ENCODE measurements around the gene PSENEN.
A peak's percentile ranks its signal among the peaks of the same experiment; 100 is the strongest.

PSENEN gene

GRCh38 chr19:35745328-35746086 lies at the start of gene PSENEN, which contains the start of gene U2AF1L4:
Gene PSENEN, plus strand, starts transcription at chr19:35745651. Its CDS starts 280 bp downstream, at chr19:35745931.
Gene U2AF1L4, minus strand, starts transcription at chr19:35745418. Its CDS starts 27 bp downstream, at chr19:35745391.
- peak; percentile 97 for DNase-seq

- no peak for DNase-seq
These were observed 49.5 kb upstream of the PSENEN start for GRCh38 chr19:35695895-35696422.

DNA sequence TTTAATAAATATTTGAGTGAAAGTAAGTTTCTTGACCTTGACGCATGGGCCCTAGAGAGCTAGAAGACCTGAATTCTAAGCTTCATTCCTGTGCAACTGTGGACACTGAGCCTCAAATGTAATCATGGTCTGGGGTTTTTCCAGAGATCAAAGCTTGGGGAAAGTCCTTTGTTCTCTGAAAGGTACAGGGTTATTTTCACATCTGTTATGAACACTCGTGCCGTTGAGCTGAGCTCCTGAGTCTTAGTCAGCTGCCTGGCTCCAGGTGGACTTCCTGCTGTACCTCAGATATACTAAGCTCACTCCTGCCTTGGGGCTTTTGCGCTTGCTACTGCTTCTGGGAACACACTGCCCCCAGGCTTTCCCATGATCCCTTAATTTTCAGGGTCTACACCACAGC lies 48.6 kb upstream of the PSENEN start:
- no peak for DNase-seq

GRCh38 chr19:35702223-35703012 lies 43.0 kb upstream of the PSENEN start:
- DNase-seq, result peak; percentile 99

DNA sequence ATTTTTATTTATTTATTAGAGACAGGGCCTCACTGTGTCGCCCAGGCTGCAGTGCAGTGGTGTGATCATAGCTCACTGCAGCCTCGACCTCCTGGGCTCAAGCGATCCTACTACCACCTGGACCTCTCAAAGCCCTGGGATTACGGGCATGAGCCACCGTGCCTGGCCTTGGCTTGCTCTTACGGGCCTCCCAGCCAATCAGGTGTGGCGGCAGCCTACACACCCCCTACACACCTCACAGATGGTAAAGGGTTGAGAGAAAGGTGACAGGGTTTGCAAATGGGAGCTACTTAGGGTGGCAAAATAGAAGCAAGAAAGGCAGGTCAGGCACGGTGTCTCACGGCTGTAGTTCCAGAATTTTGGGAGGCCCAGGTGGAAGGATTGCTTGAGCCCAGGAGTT lies 42.1 kb upstream of the PSENEN start:
- DNase-seq, result peak; percentile 17

- no peak for DNase-seq
These were observed 41.2 kb upstream of the PSENEN start, which contains the start of gene ZBTB32 for GRCh38 chr19:35704218-35704617. Gene ZBTB32, plus strand, starts transcription at chr19:35704558. Its CDS starts 10,069 bp downstream, at chr19:35714627.

GRCh38 chr19:35708391-35708790 lies 37.1 kb upstream of the PSENEN start:
- DNase-seq, result no peak

GRCh38 chr19:35710784-35711723 lies 34.4 kb upstream of the PSENEN start:
- peak; percentile 9 for DNase-seq

DNA sequence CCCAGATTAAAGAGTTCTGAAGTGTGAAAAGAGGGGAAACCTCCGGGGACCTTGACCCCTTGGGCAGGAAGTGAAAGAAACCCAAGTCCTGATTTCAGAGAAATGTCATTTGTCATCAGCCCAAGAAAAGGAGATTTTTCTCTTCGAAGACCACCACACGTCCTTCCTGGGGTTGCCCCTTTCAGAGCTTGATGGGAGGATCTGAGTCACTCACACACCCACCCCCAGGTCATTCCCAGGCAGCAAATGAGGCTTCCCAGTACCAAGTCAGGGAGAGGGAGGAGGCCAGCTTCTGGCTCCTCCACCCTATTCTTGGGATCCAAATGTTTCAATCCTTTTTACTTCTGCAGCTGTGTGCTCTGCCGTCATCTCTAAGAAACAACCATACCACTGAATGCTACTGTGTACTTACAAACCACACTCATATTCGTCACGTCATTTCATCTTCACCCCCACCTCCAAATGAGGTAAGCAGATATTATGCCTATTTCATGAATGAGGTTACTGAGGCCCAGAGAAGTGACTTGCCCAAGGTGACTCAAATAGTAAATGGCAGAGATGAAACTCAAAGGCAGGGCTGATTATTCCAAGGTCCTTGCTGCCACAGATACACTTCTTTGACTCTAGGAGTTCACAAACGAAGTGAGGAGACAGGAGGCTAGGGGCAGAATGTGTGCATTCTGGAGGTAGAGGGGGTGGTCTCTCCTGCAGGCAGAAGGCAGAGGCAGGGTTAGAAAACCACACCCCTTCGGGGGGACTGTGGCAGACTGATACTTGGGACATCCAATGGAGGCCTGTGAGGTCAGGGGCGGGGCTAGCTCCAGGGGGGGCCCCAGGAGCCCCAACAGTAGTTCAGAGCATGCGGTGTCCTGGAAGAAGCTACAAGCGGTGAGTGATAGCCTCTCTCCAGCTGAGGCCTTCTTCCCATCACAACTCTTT lies 32.6 kb upstream of the PSENEN start:
- DNase-seq, result no peak

GRCh38 chr19:35713506-35713850 lies 32.0 kb upstream of the PSENEN start:
- no peak for DNase-seq

DNA sequence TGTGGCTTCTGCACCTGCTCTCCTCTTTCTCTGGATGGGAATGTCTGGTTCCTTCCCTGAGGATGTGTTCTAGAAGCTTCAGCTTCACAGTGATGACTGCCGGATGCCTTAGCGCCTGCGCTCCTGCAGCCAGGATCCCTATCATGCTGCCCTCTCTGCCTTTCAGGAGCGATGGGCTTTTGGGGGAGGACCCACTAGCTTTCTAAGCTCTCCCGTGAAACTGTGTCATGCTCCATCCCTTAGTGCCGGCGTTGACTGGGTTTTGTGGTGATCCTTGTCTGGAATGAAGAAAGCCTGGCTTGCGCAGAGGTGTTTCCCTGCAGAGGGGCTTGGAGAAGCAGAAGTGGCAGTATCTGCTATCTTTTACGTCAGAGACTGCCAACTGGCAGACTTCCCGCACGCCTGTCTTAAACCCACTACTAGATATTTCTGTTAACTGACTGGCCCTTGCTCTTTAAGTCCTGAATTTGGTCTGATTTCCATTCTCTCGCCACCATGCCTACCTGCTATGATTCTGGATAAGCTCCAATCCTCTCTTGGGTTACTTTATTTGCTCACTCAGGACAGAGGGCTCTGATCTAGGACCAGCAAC lies 31.5 kb upstream of the PSENEN start:
- DNase-seq, result no peak

GRCh38 chr19:35714601-35715354 lies 30.7 kb upstream of the PSENEN start:
- DNase-seq, result no peak

DNA sequence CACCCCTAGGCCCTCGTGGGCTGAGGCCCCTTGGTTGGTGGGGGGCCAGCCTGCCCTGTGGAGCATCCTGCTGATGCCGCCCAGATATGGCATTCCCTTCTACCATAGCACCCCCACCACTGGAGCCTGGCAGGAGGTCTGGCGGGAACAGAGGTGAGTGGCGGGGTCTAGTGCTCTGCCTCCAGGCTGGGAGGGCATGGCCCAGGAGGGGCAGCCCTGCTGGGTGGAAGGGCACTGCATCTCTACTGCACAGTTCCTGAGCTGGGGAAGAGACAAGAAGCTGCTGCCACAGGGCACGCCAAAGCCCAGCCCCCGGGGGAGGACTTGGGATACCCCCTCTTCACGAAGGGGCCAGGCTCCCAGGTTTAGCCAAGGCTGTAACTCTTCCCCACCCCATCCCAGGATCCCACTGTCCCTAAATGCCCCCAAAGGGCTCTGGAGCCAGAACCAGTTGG lies 30.1 kb upstream of the PSENEN start:
- DNase-seq, result no peak

DNA sequence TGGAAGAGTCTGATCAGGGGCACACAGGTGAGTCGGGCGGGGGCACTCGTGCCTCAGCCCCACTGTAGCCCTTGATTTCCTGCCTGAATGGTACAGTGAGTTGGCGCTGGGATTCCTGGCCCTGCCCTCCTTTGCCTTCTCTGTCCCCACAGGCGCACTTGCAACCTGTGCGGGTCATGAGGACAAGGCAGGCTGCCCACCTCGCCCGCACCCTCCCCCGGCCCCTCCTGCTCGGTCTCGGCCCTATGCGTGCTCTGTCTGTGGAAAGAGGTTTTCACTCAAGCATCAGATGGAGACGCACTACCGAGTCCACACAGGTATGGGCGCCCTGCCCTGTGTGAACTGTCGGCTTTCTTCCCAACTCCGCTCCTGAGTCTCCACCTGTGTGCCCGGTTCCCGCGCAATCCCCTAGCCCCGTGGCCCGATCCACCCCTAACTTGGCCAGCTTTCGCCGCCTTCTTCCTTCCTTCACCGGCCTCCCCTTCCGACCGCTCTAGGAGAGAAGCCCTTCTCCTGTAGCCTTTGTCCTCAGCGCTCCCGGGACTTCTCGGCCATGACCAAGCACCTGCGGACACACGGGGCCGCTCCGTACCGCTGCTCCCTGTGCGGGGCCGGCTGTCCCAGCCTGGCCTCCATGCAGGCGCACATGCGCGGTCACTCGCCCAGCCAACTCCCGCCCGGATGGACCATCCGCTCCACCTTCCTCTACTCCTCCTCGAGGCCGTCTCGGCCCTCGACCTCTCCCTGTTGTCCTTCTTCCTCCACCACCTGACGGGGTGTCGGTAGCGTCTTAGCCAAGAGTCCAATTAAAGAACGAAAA lies 29.3 kb upstream of the PSENEN start:
- peak; percentile 37 for DNase-seq

DNA sequence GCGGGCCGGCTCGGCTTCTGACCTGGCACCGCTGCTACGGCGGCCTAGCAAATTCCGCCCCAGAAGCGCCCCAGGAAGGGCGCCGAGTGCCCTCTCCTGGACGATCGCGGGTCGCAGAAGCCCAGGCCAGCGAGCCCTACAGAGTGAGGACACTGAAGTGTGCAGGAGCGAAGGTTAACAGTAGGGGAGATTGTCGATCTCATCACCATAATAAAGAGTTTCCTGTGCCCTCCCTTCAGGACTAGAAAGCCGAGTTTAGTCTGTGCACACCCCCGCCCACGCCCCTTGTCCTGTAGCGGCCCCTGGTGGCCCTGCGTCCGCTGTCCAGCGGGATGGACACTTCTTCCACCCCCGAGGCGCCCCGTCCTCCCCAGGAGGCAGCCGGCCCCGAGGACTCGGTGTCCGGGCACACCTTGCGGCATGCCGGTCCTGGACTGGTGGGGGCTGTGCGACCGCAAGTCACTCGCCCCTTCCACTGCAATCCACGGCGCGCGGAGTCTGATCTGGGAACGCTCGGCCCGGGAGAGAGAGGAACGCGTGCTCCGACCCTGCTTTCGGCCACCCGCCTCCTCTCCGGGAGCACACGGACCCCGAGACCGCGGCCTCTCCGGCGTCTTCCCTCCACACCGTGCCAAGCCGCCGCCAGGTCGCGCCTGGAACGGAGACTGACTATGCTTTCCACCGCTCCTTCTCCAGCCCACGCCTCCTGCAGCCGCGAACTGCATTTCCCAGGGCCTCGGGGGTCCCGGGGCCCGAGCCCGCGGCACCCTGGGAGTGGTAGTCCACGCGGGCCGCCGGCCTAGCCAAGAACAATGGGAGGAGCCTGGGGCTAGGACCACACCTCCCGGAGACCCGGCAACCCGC lies 28.4 kb upstream of the PSENEN start:
- peak; percentile 97 for DNase-seq

GRCh38 chr19:35717665-35718344 lies 27.6 kb upstream of the PSENEN start, which contains the start of gene KMT2B:
Gene KMT2B, plus strand, starts transcription at chr19:35718003. Its CDS starts 16 bp downstream, at chr19:35718019.
- no peak for DNase-seq

DNA sequence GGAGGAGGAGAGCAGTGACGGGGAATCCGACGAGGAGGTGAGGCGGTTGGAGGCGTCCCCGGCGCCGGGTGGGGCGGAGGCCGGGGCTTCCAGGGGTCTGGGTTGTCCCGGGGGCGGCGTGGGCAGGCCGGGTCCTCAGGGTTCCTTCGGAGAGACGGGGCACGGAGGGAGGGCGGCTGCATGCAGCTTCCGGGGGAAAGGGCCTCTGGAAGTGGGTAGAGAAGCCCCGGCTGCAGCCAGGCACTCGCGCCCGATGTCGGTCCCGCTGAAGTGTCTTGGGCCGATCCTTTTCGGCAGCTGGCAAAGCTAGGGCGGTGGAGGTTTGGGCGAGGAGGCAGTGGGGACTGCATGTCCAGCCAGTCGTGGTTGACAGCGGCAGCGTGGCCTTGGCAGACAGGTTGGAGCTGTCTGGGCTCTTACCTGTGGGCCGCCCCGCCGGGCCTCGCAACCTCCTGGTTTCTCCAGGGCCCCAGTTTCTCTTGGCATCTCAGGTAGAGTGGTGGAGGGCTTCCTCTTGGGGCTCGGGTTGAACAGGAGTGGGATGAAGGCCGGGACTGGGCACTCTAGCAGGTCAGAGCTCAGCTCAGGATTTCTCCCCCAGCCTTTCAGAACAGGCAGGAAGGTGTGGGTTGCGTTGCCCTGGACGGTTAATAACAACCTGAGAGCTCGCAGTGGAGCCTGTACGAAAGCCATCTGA lies 27.0 kb upstream of the PSENEN start:
- DNase-seq, result no peak
